Mucosa of descending colon (tissue), 3 donors: ENCODE results near the gene SIGLEC6. TPM values are rescaled to one million over a fixed set of nuclear protein-coding genes. Genes with fewer than 3 reads are reported as not detected.

Experiments used
- total RNA-seq, 3 donors: library from RNA; stranded (reverse); fragmentation: NEBNext Ultra II Directional in 2 of 3; extraction: Animal tissue kit (Norgen Biotek cat#: 25700) in 2 of 3; gene quantifications; one replicate each; pipeline versions ENCODE4 v1.2.1 to v1.2.4, GENCODE V29; 2021 to 2023
- donor health status: DM: no; HTN: no; CAD: no; lungs with moderate emphysema.
- donor health status: DM: no; HTN: no; CAD: no.
- donor health status: DM: no; HTN: yes; CAD: no.

The SIGLEC6 gene
- total RNA-seq, 3 donors from 2014 or later = 0.75 to 3.6 (median 2.8) TPM

Other genes starting within 250 kb of the SIGLEC6 start
- gene IGLON5, start 220.0 kb downstream of the SIGLEC6 start, total RNA-seq = under 1 TPM in 1 of 3 donors, not detected in 2; 0.44 TPM
- 1 to 10 TPM in 2 of 3 donors, under 1 TPM in 1; 0.69 to 3.8 (median 1.6) TPM for gene VSIG10L, start 189.5 kb downstream of the SIGLEC6 start, total RNA-seq
- 100 to 1,000 TPM; 113 to 154 (median 130) TPM for gene ETFB, start 165.3 kb downstream of the SIGLEC6 start, total RNA-seq
- gene CLDND2, start 162.7 kb downstream of the SIGLEC6 start, total RNA-seq = 1 to 10 TPM; 1.3 to 2.1 (median 1.3) TPM
- 1 to 10 TPM; 4.3 to 5.9 (median 4.4) TPM for gene NKG7, start 159.0 kb downstream of the SIGLEC6 start, total RNA-seq
- gene LIM2, start 143.7 kb downstream of the SIGLEC6 start, total RNA-seq = not detected
- gene C19orf84, start 141.1 kb downstream of the SIGLEC6 start, total RNA-seq = not detected
- 10 to 100 TPM in 1 of 3 donors, 1 to 10 TPM in 2; 1.3 to 10.8 (median 3.8) TPM for gene SIGLEC10, start 114.0 kb downstream of the SIGLEC6 start, total RNA-seq
- 1 to 10 TPM in 2 of 3 donors, under 1 TPM in 1; 0.46 to 2.0 (median 1.5) TPM for gene SIGLEC8, start 73.2 kb downstream of the SIGLEC6 start, total RNA-seq
- gene CEACAM18, start 53.1 kb downstream of the SIGLEC6 start, total RNA-seq = under 1 TPM in 1 of 3 donors, not detected in 2; 0.58 TPM
- 1 to 10 TPM in 1 of 3 donors, under 1 TPM in 1, not detected in 1; 0.22 to 1.5 TPM for gene SIGLEC12, start 29.9 kb downstream of the SIGLEC6 start, total RNA-seq
- 10 to 100 TPM in 1 of 3 donors, 1 to 10 TPM in 2; 9.4 to 13.6 (median 9.8) TPM for gene ZNF175, start 39.6 kb upstream of the SIGLEC6 start, total RNA-seq
- under 1 TPM in 2 of 3 donors, not detected in 1; 0.32 to 0.84 TPM for gene SIGLEC5, start 98.7 kb upstream of the SIGLEC6 start, total RNA-seq
- 1 to 10 TPM in 2 of 3 donors, not detected in 1; 3.5 to 7.9 TPM for gene SIGLEC14, start 115.2 kb upstream of the SIGLEC6 start, total RNA-seq
- 10 to 100 TPM in 1 of 3 donors, 1 to 10 TPM in 2; 2.9 to 35.5 (median 4.1) TPM for gene SPACA6, start 161.7 kb upstream of the SIGLEC6 start, total RNA-seq
- gene HAS1, start 192.3 kb upstream of the SIGLEC6 start, total RNA-seq = under 1 TPM in 2 of 3 donors, not detected in 1; 0.14 to 0.51 TPM
- 10 to 100 TPM in 1 of 3 donors, 1 to 10 TPM in 1, not detected in 1; 3.6 to 14.5 TPM for gene FPR1, start 220.2 kb upstream of the SIGLEC6 start, total RNA-seq
- gene FPR2, start 229.5 kb upstream of the SIGLEC6 start, total RNA-seq = 1 to 10 TPM in 1 of 3 donors, under 1 TPM in 1, not detected in 1; 0.41 to 2.7 TPM